Amygdala (tissue), 56 donors: ENCODE measurements around the gene PRAMEF2.
"Not testable (repeated sequence)": the region's sequence is repeated elsewhere in the genome, so short reads cannot be mapped to it uniquely, and the experiment has no call there.

ENCODE experiments used
- DNase-seq, 56 donors: peaks; one replicate each; lab custom pipeline; 2025; lab: John Stamatoyannopoulos, UW

The PRAMEF2 gene, protein sequence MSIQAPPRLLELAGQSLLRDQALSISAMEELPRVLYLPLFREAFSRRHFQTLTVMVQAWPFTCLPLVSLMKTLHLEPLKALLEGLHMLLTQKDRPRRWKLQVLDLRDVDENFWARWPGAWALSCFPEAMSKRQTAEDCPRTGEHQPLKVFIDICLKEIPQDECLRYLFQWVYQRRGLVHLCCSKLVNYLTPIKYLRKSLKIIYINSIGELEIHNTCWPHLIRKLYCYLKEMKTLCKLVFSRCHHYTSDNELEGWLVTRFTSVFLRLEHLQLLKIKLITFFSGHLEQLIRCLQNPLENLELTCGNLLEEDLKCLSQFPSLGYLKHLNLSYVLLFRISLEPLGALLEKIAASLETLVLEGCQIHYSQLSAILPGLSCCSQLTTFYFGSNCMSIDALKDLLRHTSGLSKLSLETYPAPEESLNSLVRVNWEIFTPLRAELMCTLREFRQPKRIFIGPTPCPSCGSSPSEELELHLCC

DNA sequence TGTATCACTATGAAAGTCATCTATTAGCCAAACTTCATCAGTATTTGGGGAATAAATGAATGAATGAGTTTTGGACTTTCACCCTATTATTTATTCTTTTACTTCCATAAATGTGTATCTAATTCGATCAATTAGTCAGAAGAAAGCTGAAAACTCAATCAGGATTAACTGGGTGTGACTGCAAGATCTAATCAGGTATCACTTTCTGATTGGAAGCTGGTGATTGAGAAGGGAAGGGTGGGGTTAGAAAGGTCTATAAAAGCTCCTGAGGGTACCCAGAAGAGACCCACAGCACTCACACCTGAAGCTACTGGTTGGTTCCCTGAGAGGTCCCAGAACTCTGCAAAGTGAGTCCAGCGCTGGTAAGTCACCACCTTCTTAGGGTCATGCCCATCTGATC, at the start of gene PRAMEF2:
PRAMEF2 (plus strand) TSS at position 301 of the 400 bp plus-strand sequence. CDS start 1,924 bp downstream, outside the sequence.
- not testable (repeated sequence) for DNase-seq

DNA sequence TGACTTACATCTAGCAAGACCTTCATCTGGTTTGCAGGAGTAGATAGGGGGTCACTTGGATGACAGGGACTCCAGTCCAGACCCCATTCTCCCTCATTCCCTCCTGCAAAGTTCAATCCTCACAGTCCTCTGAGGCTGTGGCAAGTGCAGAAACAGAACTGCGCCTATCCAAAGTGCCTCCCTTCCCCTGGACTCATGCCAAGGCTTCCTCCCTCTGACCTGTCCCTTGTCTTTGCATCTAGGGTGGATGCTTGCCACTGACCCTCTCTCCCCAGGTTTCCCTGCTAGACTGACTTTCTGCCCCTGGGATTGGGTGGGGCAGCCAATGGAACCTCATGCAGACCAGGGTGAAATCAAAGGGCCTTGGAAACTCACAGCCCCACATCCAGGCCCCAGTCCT, 47.0 kb upstream of the PRAMEF2 start:
- DNase-seq: no peak

DNA sequence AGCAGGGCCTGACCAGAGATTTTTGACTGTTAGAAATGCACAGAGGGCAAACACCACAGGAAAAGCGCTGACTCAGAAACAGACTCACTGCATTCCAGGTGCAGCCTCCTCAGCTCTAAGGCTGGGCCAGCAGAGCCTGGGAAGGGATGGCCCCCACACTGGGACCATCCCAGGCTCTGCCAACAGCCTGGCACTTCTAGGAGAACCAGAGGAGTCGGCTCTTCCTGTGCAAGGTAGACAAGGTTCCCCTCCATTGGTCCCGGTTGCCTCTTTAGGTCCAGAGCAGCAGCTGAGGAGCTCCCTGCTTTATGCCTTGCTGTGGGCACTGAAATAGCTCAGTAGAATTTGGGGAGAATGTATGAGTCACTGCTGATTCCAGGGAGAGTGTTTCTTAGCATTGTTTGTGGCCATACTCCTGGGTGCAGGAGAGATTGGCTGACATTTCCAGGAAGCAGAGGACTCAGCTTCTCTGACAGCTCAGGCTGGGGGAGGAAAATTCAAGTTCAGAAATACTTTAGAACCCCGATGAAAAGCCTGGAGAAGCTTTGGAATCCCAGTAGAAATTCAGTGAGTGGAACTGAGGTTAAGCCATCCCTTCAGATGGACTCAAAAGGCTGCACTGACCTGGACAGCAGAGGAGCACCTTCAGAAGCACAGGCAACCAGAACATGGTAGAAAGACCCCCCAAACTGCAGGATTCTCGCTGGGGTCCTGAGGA, 46.0 kb upstream of the PRAMEF2 start:
- DNase-seq: no peak

DNA sequence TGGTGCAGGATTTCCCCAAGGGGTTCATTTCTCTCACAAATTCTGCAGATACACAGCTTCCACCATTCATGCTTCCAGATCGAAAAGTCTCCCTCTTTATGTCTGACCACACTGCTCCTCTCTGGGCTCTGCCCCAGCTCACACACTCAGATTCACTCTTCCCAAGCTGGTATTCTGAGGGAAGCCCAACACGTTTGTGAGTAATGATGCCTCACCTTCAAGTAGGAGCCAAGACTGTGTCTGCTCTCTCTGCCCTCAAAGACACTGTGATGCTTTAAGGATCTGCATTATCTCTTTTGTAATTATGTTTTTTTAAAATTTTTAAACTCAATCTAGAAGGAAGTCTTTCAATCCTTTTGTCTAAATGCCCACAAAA, 45.5 kb upstream of the PRAMEF2 start:
- no peak for DNase-seq

DNA sequence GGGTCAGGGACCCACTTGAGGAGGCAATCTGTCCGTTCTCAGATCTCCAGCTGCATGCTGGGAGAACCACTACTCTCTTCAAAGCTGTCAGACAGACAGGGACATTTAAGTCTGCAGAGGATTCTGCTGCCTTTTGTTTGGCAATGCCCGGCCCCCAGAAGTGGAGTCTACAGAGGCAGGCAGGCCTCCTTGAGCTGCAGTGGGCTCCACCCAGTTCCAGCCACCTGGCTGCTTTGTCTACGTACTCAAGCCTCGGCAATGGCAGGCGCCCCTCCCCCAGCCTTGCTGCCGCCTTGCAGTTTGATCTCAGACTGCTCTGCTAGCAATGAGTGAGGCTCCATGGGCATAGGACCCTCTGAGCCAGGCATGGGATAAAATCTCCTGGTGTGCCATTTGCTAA, 37.8 kb upstream of the PRAMEF2 start:
- not testable (repeated sequence) for DNase-seq

DNA sequence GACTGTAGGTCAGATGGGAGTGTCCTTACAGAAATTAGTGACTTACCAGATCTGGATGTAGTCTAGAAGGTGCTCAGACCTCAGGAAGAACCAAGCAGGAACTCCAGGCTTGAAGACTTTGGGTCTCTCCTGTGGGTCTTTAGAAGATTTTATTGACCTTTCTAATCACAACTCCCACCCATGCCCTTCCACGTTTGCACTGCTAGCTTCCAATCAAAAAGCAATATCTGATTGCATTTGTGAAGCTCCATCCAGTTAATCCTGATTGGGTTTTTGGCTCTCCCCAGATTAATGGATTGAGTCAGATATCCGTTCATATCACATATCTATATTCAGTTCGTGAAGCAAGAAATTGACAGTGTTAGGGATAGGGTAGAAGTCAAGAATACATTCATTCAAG, 25.6 kb upstream of the PRAMEF2 start, which contains the start of gene PRAMEF11:
PRAMEF11 (minus strand) TSS at position 101 of the 400 bp plus-strand sequence. CDS start 2,621 bp downstream, outside the sequence.
- DNase-seq: not testable (repeated sequence)

DNA sequence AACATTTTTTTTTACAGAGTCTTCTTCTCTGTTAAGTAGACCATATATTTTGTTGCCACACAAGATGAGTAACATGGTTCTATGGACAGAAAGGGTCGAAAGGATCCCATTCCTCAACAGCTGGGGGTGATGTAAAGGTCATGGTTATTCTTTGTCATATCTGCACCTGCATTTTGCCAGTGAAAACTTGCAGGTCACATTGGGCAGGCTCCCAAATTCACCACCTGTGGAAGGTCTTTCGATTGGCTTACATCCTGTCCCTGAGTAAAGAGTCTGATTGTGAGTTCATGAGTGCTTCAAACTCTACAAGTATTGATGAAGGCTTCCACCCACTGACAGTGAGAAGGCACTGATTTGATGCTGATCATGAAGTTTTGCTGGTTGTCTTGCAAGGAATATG, 23.6 kb upstream of the PRAMEF2 start:
- DNase-seq: not testable (repeated sequence)

DNA sequence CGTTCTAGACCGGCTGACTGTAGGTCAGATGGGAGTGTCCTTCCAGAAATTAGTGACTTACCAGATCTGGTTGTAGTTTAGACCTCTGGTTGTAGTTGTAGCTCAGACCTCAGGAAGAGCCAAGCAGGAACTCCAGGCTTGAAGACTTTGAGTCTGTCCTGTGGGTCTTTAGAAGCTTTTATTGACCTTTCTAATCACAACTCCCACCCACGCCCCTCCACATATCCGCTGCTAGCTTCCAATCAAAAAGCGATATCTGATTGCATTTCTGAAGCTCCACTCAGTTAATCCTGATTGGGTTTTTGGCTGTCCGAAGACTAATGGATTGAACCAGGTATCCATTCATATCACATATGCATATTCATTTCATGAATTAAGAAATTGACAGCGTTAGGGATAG, 8.3 kb upstream of the PRAMEF2 start, which contains the start of gene HNRNPCL1:
HNRNPCL1 (minus strand) TSS at position 101 of the 400 bp plus-strand sequence. CDS start 431 bp downstream, outside the sequence.
- not testable (repeated sequence) for DNase-seq

DNA sequence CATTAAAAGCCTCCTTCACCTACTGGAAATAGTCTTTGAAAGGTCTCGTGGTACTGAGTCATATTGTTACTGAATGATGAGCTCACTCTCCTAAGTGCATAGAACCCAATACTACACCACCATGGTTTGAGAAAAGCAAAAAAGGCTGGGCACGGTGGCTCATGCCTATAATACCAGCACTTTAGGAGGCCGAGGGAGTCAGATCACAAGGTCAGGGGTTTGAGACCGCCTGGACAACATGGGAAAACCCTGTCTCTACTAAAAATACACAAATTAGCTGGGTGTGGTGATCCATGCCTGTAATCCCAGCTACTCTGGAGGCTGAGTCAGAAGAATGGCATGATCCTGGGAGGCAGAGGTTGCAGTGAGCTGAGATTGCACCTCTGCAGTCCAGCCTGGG, 5.1 kb upstream of the PRAMEF2 start:
- DNase-seq: no peak

DNA sequence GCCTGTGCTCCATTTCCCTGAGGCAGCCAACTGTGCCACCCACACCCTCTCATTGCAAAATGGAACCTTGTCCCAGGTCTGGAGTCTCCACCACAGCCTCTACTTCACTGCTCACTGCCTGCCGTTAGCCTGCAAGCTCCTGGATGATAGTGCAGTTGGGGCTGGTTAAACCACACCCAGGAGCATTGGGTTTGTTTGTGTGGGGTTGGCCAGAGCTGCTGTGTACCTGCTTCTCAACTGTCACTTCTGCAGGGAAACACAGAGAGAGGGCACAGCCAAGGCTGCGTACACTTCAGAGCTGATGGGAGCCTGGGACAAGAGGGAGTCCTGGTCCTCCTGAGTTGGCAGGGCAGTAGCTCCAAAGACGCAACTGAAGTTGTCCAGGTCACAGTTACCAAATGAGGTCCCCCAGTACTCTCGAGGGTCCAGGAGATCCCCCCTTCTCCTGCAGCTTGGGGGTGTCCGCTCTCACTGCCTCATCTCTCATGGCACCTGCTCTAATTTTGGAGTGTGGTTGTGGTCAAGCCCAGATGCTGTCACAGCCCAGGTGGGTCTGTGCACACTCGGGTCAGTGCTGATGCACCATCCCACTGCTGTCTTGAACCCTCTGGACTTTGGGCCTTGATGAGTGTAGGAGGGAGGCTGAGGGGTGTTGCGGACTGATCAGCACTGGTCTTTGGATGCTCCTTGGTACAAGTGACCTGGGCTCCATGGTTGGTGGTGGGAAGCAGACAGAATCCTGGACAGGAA, 6.4 kb downstream of the PRAMEF2 start:
- not testable (repeated sequence) for DNase-seq

DNA sequence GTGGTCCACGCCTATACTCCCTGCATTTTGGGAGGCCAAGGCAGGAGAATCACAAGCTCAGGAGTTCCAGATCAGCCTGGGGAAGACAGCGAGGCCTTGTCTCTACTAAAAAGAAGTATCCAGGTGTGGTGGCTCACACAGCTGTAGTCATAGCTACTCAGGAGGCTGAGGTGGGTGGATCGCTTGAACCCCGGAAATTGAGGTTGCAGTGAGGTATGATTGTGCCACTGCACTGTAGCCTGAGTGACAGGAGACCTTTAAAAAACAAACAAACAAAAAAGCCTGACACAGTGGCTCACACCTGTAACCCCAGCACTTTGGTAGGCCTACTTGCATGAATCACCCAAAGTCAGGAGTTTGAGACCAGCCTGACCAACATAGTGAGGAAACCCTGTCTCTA, 21.6 kb downstream of the PRAMEF2 start:
- not testable (repeated sequence) for DNase-seq

DNA sequence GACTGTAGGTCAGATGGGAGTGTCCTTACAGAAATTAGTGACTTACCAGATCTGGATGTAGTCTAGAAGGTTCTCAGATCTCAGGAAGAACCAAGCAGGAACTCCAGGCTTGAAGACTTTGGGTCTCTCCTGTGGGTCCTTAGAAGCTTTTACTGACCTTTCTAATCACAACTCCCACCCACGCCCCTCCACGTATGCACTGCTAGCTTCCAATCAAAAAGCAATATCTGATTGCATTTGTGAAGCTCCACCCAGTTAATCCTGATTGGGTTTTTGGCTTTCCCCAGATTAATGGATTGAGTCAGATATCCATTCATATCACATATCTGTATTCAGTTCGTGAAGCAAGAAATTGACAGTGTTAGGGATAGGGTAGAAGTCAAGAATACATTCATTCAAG, 29.2 kb downstream of the PRAMEF2 start, which contains the start of gene PRAMEF4:
PRAMEF4 (minus strand) TSS at position 101 of the 400 bp plus-strand sequence. CDS start 2,807 bp downstream, outside the sequence.
- not testable (repeated sequence) for DNase-seq

DNA sequence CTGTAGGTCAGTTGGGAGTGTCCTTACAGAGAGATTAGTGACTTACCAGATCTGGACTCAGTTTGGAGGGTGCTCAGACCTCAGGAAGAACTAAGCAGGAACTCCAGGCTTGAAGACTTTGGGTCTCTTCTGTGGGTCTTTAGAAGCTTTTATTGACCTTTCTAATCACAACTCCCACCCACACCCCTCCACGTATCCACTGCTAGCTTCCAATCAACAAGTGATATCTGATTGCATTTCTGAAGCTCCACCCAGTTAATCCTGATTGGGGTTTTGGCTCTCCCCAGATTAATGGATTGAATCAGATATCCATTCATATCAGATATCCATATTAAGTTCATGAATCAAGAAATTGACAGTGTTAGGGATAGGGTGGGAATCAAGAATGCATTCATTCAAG, 41.3 kb downstream of the PRAMEF2 start, which contains the start of gene PRAMEF10:
PRAMEF10 (minus strand) TSS at position 101 of the 400 bp plus-strand sequence. CDS start 2,423 bp downstream, outside the sequence.
- DNase-seq: not testable (repeated sequence)

DNA sequence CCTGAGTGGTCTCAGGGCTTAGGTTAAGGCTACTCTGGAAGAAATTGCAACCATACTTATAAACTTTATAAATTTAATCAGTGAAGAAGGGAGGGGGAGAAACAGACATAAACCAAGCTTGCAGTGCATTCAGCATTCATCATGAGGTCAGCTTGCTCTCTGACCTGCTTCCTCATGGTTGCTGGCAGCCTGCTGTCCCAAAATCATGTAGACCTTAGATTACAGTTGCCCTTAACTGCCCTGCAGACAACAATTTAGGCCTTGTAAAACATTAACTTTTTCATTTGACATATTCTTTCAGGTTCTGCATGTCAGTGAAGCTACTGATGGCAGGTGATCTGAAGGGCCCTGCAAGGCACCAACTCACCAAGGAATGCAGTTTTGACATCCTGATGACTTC, 42.3 kb downstream of the PRAMEF2 start:
- not testable (repeated sequence) for DNase-seq

DNA sequence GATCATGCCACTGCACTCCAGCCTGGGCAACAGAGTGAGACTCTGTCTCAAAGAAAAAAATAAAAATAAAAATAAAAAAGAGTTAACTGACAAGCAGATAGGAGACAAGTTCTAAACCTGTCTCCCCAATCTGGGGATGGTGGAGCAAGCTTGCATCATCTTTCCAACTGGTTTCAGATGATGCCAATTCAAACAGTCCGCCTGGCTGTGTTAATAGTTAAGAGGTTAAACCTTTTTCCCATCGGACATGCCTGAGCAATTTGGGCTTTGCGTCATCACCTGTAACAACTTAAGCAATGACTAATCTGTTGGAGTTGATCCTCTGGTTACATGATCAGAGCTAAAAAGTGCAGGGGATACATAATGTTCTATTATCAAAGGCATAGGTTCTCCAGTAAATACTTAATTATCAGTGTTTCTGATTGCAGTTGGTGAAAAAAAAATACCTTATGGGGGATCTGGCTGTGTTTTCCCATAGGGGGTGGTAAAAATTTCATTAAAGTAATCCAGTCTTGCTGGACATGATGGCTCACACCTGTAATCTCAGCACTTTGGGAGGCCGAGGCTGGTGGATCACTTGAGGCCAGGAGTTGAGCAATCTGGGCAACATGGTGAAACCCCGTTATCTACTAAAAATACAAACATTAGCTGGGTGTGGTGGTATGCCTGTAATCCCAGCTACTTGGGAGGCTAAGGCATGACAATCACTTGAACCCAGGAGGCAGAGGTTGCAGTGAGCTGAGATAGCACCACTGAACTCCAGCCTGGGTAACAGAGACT, 47.1 kb downstream of the PRAMEF2 start:
- not testable (repeated sequence) for DNase-seq
